H1 (cell line): ENCODE measurements around the gene AGBL1. TPM values are rescaled to one million over a fixed set of nuclear protein-coding genes. Genes with fewer than 3 reads are reported as not detected.

ENCODE experiments used
- CTCF ChIA-PET: fragments of 300-600 bp; sonication (Branson Sonifier 250); formaldehyde crosslinking; loops from one replicate; lab custom pipeline; 2021; ENCODE audit not compliant: partially characterized antibody; lab: Charles Lee
- POLR2A ChIA-PET: fragments of 300-600 bp; sonication (Branson Sonifier 250); formaldehyde crosslinking; loops from one replicate; lab custom pipeline; 2021; ENCODE audit warnings: inconsistent platforms; ENCODE audit not compliant: partially characterized antibody; lab: Charles Lee
- DNase-seq, 2 experiments: peaks; one replicate each; pipeline versions ENCODE4 v3.0.0 to v3.0.0-alpha.2; 2010 to 2022; ENCODE audit warnings: low spot score in 2 of 2, low read depth in 1 of 2, mixed read lengths in 1 of 2
- FAIRE-seq: peaks from 2 replicates; lab custom pipeline; 2011; peaks lifted over from hg19 to GRCh38; lab: Jason Lieb, UNC
- H2AFZ ChIP-seq: 2 replicates; pipeline ENCODE4 v1.8.1; 2012; ENCODE audit warnings: low read length, inconsistent platforms
- H2AK5ac ChIP-seq: 2 replicates; pipeline ENCODE4 v1.6.1; 2013; ENCODE audit warnings: low read depth, low read length
- H2BK120ac ChIP-seq: replicated peaks from 2 replicates; pipeline ENCODE3; 2013; ENCODE audit warnings: low read depth, low read length, inconsistent platforms
- H2BK12ac ChIP-seq: 2 replicates; pipeline ENCODE4 v1.6.1; 2013; ENCODE audit warnings: low read depth, low read length
- H2BK15ac ChIP-seq: 2 replicates; pipeline ENCODE4 v1.6.1; 2013; ENCODE audit warnings: low read length
- H2BK20ac ChIP-seq: 2 replicates; pipeline ENCODE4 v1.6.1; 2013; ENCODE audit warnings: low read length
- H2BK5ac ChIP-seq: 2 replicates; pipeline ENCODE4 v1.6.1; 2013; ENCODE audit warnings: low read depth, low read length
- H3K14ac ChIP-seq: 2 replicates; pipeline ENCODE4 v1.6.1; 2013; ENCODE audit warnings: inconsistent platforms; ENCODE audit not compliant: insufficient read length
- H3K18ac ChIP-seq: 2 replicates; pipeline ENCODE4 v1.6.1; 2013; ENCODE audit warnings: low read length; ENCODE audit errors: extremely low read depth
- H3K23ac ChIP-seq: 2 replicates; pipeline ENCODE4 v1.6.1; 2013; ENCODE audit warnings: inconsistent platforms; ENCODE audit not compliant: insufficient read length
- H3K23me2 ChIP-seq: 2 replicates; pipeline ENCODE4 v1.6.1; 2013; ENCODE audit warnings: low read depth, low read length
- H3K27ac ChIP-seq: 2 replicates; pipeline ENCODE4 v1.6.1; 2011; ENCODE audit warnings: low read depth, low read length, inconsistent platforms
- H3K27me3 ChIP-seq, 4 experiments: replicated peaks in 1 of 4; 1 replicate in 1 of 4; 2 replicates in 3 of 4; pipeline versions ENCODE4 v1.6.1 to v1.8.1; 2011 to 2013; ENCODE audit warnings: low read length in 3 of 4, mild to moderate bottlenecking in 3 of 4, inconsistent platforms in 2 of 4, mixed read lengths in 2 of 4, moderate library complexity in 1 of 4; ENCODE audit not compliant: control insufficient read depth in 3 of 4, insufficient read depth in 3 of 4; ENCODE audit errors: extremely low read depth in 1 of 4
- H3K36me3 ChIP-seq, 4 experiments: 2 replicates each; pipeline versions ENCODE4 v1.6.1 to v1.8.1; 2011 to 2013; ENCODE audit warnings: mild to moderate bottlenecking in 4 of 4, low read length in 3 of 4, moderate library complexity in 2 of 4, control low read depth in 1 of 4, inconsistent platforms in 1 of 4; ENCODE audit not compliant: insufficient read depth in 4 of 4, control insufficient read depth in 2 of 4
- H3K4ac ChIP-seq: replicated peaks from 2 replicates; pipeline ENCODE3; 2013; ENCODE audit warnings: low read length, low read depth, mixed read lengths, inconsistent platforms; ENCODE audit not compliant: insufficient read length
- H3K4me1 ChIP-seq, 4 experiments: replicated peaks in 1 of 4; 1 replicate in 1 of 4; 2 replicates in 3 of 4; pipeline versions ENCODE4 v1.6.1 to v1.8.1; 2011 to 2013; ENCODE audit warnings: low read length in 3 of 4, inconsistent platforms in 2 of 4, mixed read lengths in 1 of 4; ENCODE audit not compliant: insufficient read depth in 4 of 4, control insufficient read depth in 3 of 4
- H3K4me2 ChIP-seq, 2 experiments: 2 replicates each; pipeline versions ENCODE4 v1.6.1 to v1.8.1; 2011 to 2013; ENCODE audit warnings: low read depth in 2 of 2, low read length in 2 of 2, control low read depth in 1 of 2, inconsistent platforms in 1 of 2, mild to moderate bottlenecking in 1 of 2; ENCODE audit not compliant: insufficient read depth in 1 of 2
- H3K4me3 ChIP-seq, 4 experiments: fragments of 200-600, 300-600 bp in 1 of 4; sonication (generic), shearing (Covaris generic), sonication (Bioruptor Twin) in 1 of 4; 2 replicates each; pipeline versions ENCODE4 v1.5.1 to v1.8.1; 2011 to 2016; ENCODE audit warnings: low read length in 4 of 4, low read depth in 3 of 4, control low read depth in 2 of 4, inconsistent platforms in 2 of 4, mild to moderate bottlenecking in 2 of 4, mixed read lengths in 1 of 4, moderate library complexity in 1 of 4; ENCODE audit not compliant: insufficient read depth in 2 of 4; ENCODE audit errors: extremely low read depth in 1 of 4
- H3K56ac ChIP-seq: replicated peaks from 2 replicates; pipeline ENCODE3; 2013; ENCODE audit warnings: low read depth, mild to moderate bottlenecking, mixed read lengths, low read length, inconsistent platforms; ENCODE audit not compliant: insufficient read length
- H3K79me1 ChIP-seq: 2 replicates; pipeline ENCODE4 v1.6.1; 2013; ENCODE audit warnings: low read depth, low read length, control low read depth
- H3K79me2 ChIP-seq, 2 experiments: 2 replicates each; pipeline versions ENCODE4 v1.6.1 to v1.8.1; 2012 to 2013; ENCODE audit warnings: low read length in 2 of 2, mild to moderate bottlenecking in 2 of 2, inconsistent platforms in 1 of 2; ENCODE audit not compliant: insufficient read depth in 2 of 2, control insufficient read depth in 1 of 2
- H3K9ac ChIP-seq, 4 experiments: replicated peaks in 1 of 4; 1 replicate in 1 of 4; 2 replicates in 3 of 4; pipeline versions ENCODE4 v1.6.1 to v1.8.1; 2011 to 2013; ENCODE audit warnings: low read depth in 3 of 4, low read length in 3 of 4, control low read depth in 2 of 4, mild to moderate bottlenecking in 2 of 4, moderate library complexity in 2 of 4, inconsistent platforms in 1 of 4; ENCODE audit errors: extremely low read depth in 1 of 4
- H3K9me3 ChIP-seq, 2 experiments: 2 replicates each; pipeline versions ENCODE4 v1.6.1 to v1.8.1; 2012 to 2013; ENCODE audit warnings: mild to moderate bottlenecking in 2 of 2, moderate library complexity in 2 of 2, control low read depth in 1 of 2, inconsistent platforms in 1 of 2, low read depth in 1 of 2, low read length in 1 of 2, mixed read lengths in 1 of 2; ENCODE audit not compliant: insufficient read depth in 2 of 2
- H4K20me1 ChIP-seq, 2 experiments: replicated peaks in 1 of 2; 2 replicates each; pipeline versions ENCODE3 to v1.8.1; 2011 to 2013; ENCODE audit warnings: inconsistent platforms in 2 of 2, low read length in 2 of 2, mild to moderate bottlenecking in 1 of 2; ENCODE audit not compliant: insufficient read depth in 2 of 2, control insufficient read depth in 1 of 2
- H4K5ac ChIP-seq: 2 replicates; pipeline ENCODE4 v1.6.1; 2013; ENCODE audit warnings: low read length, low read depth, mixed read lengths, inconsistent platforms; ENCODE audit not compliant: insufficient read length
- H4K8ac ChIP-seq: 2 replicates; pipeline ENCODE4 v1.8.0; 2013; ENCODE audit warnings: mild to moderate bottlenecking, moderate library complexity, low read length, inconsistent platforms; ENCODE audit not compliant: insufficient read depth; ENCODE audit errors: extremely low read depth
- H4K91ac ChIP-seq: replicated peaks from 2 replicates; pipeline ENCODE3; 2013; ENCODE audit warnings: low read length, mixed read lengths, inconsistent platforms; ENCODE audit not compliant: insufficient read length
- CEBPB ChIP-seq: IDR thresholded peaks from 2 replicates; pipeline ENCODE4 v1.6.1; 2012; ENCODE audit warnings: low read depth, low read length
- CTBP2 ChIP-seq: IDR thresholded peaks from 2 replicates; pipeline ENCODE4 v1.7.0; 2011; ENCODE audit warnings: borderline replicate concordance, mild to moderate bottlenecking, moderate library complexity, mixed read lengths, low read length; ENCODE audit not compliant: insufficient read depth, insufficient read length
- JUN ChIP-seq: IDR thresholded peaks from 2 replicates; pipeline ENCODE4 v1.6.1; 2011; ENCODE audit warnings: low read depth, mild to moderate bottlenecking, improper control_type of control experiment, low read length
- NRF1 ChIP-seq: IDR thresholded peaks from 2 replicates; pipeline ENCODE4 v1.6.1; 2011; ENCODE audit warnings: mild to moderate bottlenecking, low read depth, low read length, improper control_type of control experiment
- TCF12 ChIP-seq: IDR thresholded peaks from 2 replicates; pipeline ENCODE4 v1.6.1; 2011; ENCODE audit warnings: low read depth, mild to moderate bottlenecking, low read length
- WGBS, 2 experiments: shearing (Covaris generic) in 1 of 2; methylation state at CpG; one replicate each; pipeline versions ENCODE4 v1.1.6 to v1.1.7; 2013 to 2015; ENCODE audit warnings: low lambda C conversion rate in 2 of 2, mixed read lengths in 2 of 2, inconsistent platforms in 1 of 2, low coverage in 1 of 2, missing lambda C conversion rate in 1 of 2; ENCODE audit not compliant: insufficient replicate concordance in 2 of 2, insufficient coverage in 1 of 2, insufficient read length in 1 of 2; ENCODE audit errors: extremely low coverage in 1 of 2, missing lambda C conversion rate in 1 of 2; 5-methylcytosine and 5-hydroxymethylcytosine counted together
- polyA plus RNA-seq, 7 experiments: library from polyadenylated mRNA; depleted of rRNA in 3 of 7; stranded (reverse) in 5 of 7; unstranded in 2 of 7; fragments of >200 nt in 5 of 7; fragments of 200-250 nt in 2 of 7; gene quantifications; 1 replicate in 5 of 7; 2 replicates in 1 of 7; 4 replicates in 1 of 7; pipeline versions ENCODE4 v1.2.1 to v1.2.3, GENCODE V29; 2011 to 2013; ENCODE audit warnings: missing spikeins in 2 of 7, mixed read lengths in 2 of 7
- total RNA-seq: library from RNA; stranded (reverse); fragmentation: NEBNext Ultra II Directional; extraction: Animal tissue kit (Norgen Biotek cat#: 25700); gene quantifications from 2 replicates; pipeline ENCODE4 v1.2.1, GENCODE V29; 2021

Gene AGBL1
- total and polyA plus RNA-seq, 2 of the 8 experiments (the other 6 are each of a cell fraction or from before 2014, with no cell fraction given), result not detected

DNA sequence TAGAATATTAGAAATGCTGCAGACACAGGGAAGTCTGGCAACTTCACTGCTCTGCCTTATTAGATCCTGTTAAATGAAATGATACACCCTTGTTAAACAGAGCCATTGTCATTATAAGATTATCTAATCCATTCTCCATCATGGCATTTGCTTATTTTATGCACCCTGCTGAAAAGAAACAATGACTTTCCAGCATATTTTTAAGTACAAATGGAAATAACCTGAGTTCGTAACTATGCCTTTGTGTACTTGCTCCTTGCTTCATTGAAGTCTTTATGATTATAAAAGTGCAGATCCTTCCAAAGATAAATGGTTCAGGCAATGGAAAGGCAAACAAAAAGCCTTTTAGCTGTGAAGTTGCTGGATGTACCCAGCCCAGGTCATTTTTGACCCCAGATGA lies 195.7 kb downstream of the AGBL1 start:
- Histone ChIP-seq H3K36me3 (no peaks in the 10 kb centered on the region), H4K5ac (no peak overlapping the region), H3K56ac (no peak overlapping the region), H3K23ac (no peak overlapping the region), H2BK15ac (no peak overlapping the region), H3K23me2 (no peaks in the 10 kb centered on the region; the same call in 1 of the 2 replicates), H2AK5ac (no peak overlapping the region), H3K27me3 (no peaks in the 10 kb centered on the region), H3K9me3 (no peaks in the 10 kb centered on the region), H4K8ac (no peak overlapping the region), H2BK12ac (no peak overlapping the region), H3K9ac (no peak overlapping the region), H3K4me3 (no peak overlapping the region), H3K4me2 (no peak overlapping the region), H3K4ac (no peak overlapping the region), H2BK5ac (no peak overlapping the region), H4K20me1 (no peaks in the 10 kb centered on the region), H2BK20ac (no peak overlapping the region), H3K27ac (no peak overlapping the region), H3K79me2 (no peaks in the 10 kb centered on the region), H2AFZ (no peak overlapping the region), H4K91ac (no peak overlapping the region), H3K79me1 (no peaks in the 10 kb centered on the region), H3K14ac (no peak overlapping the region), H3K4me1 (no peaks in the 10 kb centered on the region), H3K18ac (no peak overlapping the region), H2BK120ac (no peak overlapping the region)
- 100% methylated on average over 1 of the region's 1 CpG; no CpG with 5 or more reads in 1 of the 2 experiments for WGBS, 2 experiments
- TF ChIP-seq TCF12 (no peak), CTBP2 (no peak), JUN (no peak), CEBPB (no peak), NRF1 (no peak)
- DNase-seq (no peak), FAIRE-seq (no peak)
- ChIA-PET CTCF (interaction anchor here (1.3 kb wide), 1 partner anchor 40 kb away, joined by 6 read pairs; no protein-coding TSS in a partner anchor), POLR2A (no interaction called here)
